Common myeloid progenitor, CD34-positive (primary cell): Measurements from ENCODE around the gene PIK3C3.
A peak's percentile ranks its signal among the peaks of the same experiment; 100 is the strongest.
"Not testable (repeated sequence)": the region's sequence is repeated elsewhere in the genome, so short reads cannot be mapped to it uniquely, and the experiment has no call there.

ENCODE experiments used
- CTCF ChIA-PET: fragments of 350-600 bp; sonication (Branson Sonifier 250); formaldehyde crosslinking; loops from one replicate; lab custom pipeline; 2021; ENCODE audit warnings: antibody characterized with exemption; lab: Charles Lee
- POLR2A ChIA-PET: fragments of 350-600 bp; sonication (Branson Sonifier 250); formaldehyde crosslinking; loops from one replicate; lab custom pipeline; 2021; ENCODE audit warnings: antibody characterized with exemption; lab: Charles Lee
- DNase-seq, 3 donors: peaks; one replicate each; pipeline versions ENCODE4 v3.0.0 to v3.0.0-alpha.2; 2013
- H3K27ac ChIP-seq, 2 experiments: 1 replicate in 1 of 2; 2 replicates in 1 of 2; pipeline ENCODE4 v1.7.0; 2013; ENCODE audit warnings: inconsistent platforms in 2 of 2, low read length in 2 of 2, mild to moderate bottlenecking in 2 of 2, low read depth in 1 of 2, moderate library complexity in 1 of 2; ENCODE audit not compliant: severe bottlenecking in 2 of 2, insufficient read depth in 1 of 2, poor library complexity in 1 of 2
- H3K27me3 ChIP-seq, 5 experiments: replicated peaks in 2 of 5; 1 replicate in 3 of 5; 2 replicates in 2 of 5; pipeline versions ENCODE4 v1.6.1 to v1.7.0; 2013; ENCODE audit warnings: low read length in 4 of 5, mild to moderate bottlenecking in 2 of 5, moderate library complexity in 2 of 5, inconsistent platforms in 1 of 5; ENCODE audit not compliant: insufficient read depth in 5 of 5, control insufficient read depth in 4 of 5
- H3K36me3 ChIP-seq, 4 experiments: 1 replicate in 2 of 4; 2 replicates in 2 of 4; pipeline versions ENCODE4 v1.6.1 to v1.7.0; 2013; ENCODE audit warnings: low read length in 3 of 4, control low read depth in 1 of 4, mild to moderate bottlenecking in 1 of 4; ENCODE audit not compliant: control insufficient read depth in 4 of 4, insufficient read depth in 4 of 4
- H3K4me1 ChIP-seq, 4 experiments: 1 replicate in 3 of 4; 2 replicates in 1 of 4; pipeline versions ENCODE4 v1.6.1 to v1.7.1; 2013; ENCODE audit warnings: low read length in 3 of 4, mild to moderate bottlenecking in 3 of 4, control low read depth in 1 of 4, inconsistent platforms in 1 of 4, moderate library complexity in 1 of 4; ENCODE audit not compliant: control insufficient read depth in 4 of 4, insufficient read depth in 4 of 4; ENCODE audit errors: control extremely low read depth in 1 of 4
- H3K4me3 ChIP-seq, 7 experiments: 1 replicate in 4 of 7; 2 replicates in 3 of 7; pipeline versions ENCODE4 v1.5.1 to v1.7.0; 2013; ENCODE audit warnings: mild to moderate bottlenecking in 7 of 7, low read length in 6 of 7, moderate library complexity in 6 of 7, inconsistent platforms in 2 of 7, low read depth in 2 of 7, control low read depth in 1 of 7; ENCODE audit not compliant: insufficient read depth in 4 of 7, control insufficient read depth in 1 of 7; ENCODE audit errors: extremely low read depth in 1 of 7
- H3K9me3 ChIP-seq, 5 experiments: 1 replicate in 4 of 5; 2 replicates in 1 of 5; pipeline versions ENCODE4 v1.6.1 to v1.7.1; 2013; ENCODE audit warnings: low read length in 4 of 5, mild to moderate bottlenecking in 2 of 5, inconsistent platforms in 1 of 5, low read depth in 1 of 5, moderate library complexity in 1 of 5; ENCODE audit not compliant: control insufficient read depth in 4 of 5, insufficient read depth in 2 of 5; ENCODE audit errors: control extremely low read depth in 1 of 5
- WGBS: methylation state at CpG from one replicate; pipeline ENCODE4 v1.1.5; 2013; ENCODE audit not compliant: insufficient coverage; 5-methylcytosine and 5-hydroxymethylcytosine counted together

The PIK3C3 gene

DNA sequence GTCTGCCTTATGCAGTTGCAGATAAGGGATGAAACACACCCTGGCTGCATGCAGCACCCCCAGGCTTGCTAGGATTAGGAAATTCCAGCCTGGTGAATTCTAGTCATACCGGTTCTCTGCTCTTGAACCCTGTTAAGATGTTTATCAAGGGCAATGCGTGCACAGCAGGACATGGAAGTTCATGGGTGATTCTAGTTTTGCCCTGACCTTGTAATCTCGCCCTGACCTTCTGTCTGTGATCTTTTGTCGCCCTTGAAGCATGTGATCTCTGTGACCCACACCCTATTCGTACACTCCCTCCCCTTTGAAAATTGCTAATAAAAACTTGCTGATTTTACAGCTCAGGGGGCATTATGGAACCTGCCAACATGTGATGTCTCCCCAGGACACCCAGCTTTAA, 157.1 kb downstream of the PIK3C3 start:
- H3K27ac ChIP-seq, H3K36me3 ChIP-seq, H3K9me3 ChIP-seq, DNase-seq, H3K27me3 ChIP-seq, POLR2A ChIA-PET, H3K4me3 ChIP-seq: not testable (repeated sequence)
- peaks cover 4 to 11% (median 10%) of the 10 kb centered on the region in 4 experiments for H3K4me1 ChIP-seq
- WGBS, result 97% methylated on average over 5 of the region's 5 CpGs
- CTCF ChIA-PET, result interaction anchor here (0.6 to 2.3 kb wide), 3 partner anchors 17 to 1159 kb away, joined by 3 to 7 read pairs (median 4); no protein-coding TSS in a partner anchor

DNA sequence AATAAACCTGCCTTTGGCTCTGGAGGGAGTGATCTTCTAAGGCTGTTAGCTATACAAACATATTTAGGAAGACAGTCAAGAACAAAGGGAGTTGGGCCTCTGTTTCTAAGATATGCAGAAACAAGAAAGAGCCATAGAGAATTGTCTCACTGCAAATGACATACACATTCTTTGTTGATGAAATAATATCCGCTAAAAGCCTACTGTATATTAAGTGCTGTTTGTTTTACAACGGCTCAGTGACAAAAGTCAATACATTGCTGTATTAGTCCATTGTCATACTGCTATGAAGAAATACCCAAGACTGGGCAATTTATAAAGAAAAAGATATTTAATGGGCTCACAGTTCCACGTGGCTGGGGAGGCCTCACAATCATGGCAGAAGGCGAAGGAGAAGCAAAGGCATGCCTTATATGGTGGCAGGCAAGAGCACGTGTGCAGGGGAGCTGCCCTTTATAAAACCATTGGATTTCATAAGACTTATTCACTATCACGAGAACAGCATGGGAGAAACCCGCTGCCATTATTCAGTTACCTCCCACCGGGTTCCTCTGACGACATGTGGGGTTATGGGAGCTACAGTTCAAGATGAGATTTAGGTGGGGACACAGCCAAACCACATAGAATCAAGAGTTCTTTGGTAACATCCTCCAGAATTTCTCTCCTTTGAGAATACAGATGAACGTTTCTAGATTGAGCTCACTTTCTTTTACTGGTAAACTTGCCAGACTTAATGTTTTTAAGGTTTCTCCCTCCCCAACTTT, 157.8 kb downstream of the PIK3C3 start:
- Histone ChIP-seq H3K4me3 (no peak overlapping the region), H3K27me3 (no peaks in the 10 kb centered on the region), H3K9me3 (no peaks in the 10 kb centered on the region), H3K4me1 (peaks cover 4 to 11% (median 10%) of the 10 kb centered on the region in 4 experiments), H3K27ac (no peak overlapping the region), H3K36me3 (no peaks in the 10 kb centered on the region)
- 95% methylated on average over 10 of the region's 10 CpGs for WGBS
- DNase-seq, result peak in 2 of 3 donors; percentile 9 to 11
- POLR2A ChIA-PET, result no interaction called here
- CTCF ChIA-PET, result interaction anchor here (0.6 to 4.5 kb wide), 8 partner anchors 17 to 1474 kb away, joined by 3 to 50 read pairs (median 4); no protein-coding TSS in a partner anchor

DNA sequence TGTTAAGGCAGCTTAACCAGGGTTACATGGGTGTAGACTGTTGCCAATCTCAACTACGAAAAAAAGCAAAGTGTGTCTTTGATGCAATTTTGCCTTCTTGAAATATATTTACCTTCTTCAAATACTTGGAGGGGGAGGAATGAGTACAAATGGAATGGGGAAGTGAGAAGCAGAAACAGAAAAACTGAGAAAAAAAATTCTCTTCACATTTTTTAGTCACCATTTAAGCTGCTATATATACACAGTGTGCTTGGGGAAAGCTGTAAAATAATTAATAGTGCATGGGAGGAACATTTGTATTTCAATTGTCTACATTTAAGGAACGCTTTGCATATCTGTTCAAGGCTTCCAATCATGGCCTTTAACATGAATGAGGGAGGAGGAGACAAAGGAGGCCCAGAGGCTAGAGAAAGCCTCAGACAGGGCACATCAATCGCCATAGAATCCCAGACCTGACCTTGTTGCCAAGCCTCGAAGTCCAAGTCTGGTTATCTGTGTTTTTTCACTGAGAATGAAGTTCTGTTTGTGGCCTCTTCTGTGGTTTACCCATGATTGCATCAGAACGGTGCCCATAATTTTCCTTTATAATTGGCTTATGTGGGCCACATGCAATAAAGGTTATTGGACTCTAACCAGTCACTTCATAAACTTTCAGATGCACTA, 158.6 kb downstream of the PIK3C3 start:
- peak; percentile 45 to 76 (median 72) for DNase-seq
- H3K36me3 ChIP-seq, result no peaks in the 10 kb centered on the region
- peak overlapping the region; percentile 40 to 44 for H3K27ac ChIP-seq
- WGBS, result 33% methylated on average over 3 of the region's 5 CpGs
- peaks cover 4 to 11% (median 10%) of the 10 kb centered on the region in 4 experiments for H3K4me1 ChIP-seq
- ChIA-PET CTCF (interaction anchor here (0.6 to 4.5 kb wide), 19 partner anchors 8 to 1481 kb away, joined by 3 to 50 read pairs (median 4); no protein-coding TSS in a partner anchor), POLR2A (no interaction called here)
- H3K4me3 ChIP-seq, result no peak overlapping the region
- H3K9me3 ChIP-seq, result no peaks in the 10 kb centered on the region
- no peaks in the 10 kb centered on the region for H3K27me3 ChIP-seq

DNA sequence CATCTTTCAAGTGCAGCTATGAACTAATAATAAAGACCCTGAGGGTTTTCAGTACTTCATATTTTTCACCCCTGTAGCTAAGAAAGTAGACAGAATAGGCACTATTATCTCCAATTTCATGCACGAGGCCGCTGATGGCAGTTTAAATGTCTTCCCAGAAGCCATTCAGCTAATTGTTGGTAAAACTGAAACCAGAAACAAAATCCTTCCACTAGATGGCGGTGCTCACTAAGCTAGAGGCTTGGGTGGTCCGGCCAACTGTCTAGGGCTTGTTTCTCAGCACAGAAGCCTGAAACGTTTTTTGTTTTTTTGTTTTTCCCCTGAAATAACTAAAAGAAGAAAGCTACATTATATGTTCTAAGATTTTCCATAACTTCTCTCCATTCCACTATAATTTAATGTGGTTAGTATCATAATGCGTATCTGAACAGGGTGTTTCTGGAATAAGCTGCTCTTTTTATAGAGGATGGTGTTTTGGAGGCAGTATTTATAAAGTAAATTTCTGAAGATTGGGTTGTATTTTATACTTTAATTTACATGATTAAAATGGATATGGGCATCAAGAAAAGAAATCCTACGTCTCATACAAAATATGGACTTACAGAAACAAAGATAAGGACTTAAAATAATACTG, 159.4 kb downstream of the PIK3C3 start:
- Histone ChIP-seq H3K27me3 (no peaks in the 10 kb centered on the region), H3K4me1 (peaks cover 4 to 11% (median 10%) of the 10 kb centered on the region in 4 experiments), H3K9me3 (no peaks in the 10 kb centered on the region), H3K27ac (peak overlapping the region; percentile 11 to 44), H3K4me3 (peak overlapping the region in 1 of 7 experiments; percentile 59), H3K36me3 (no peaks in the 10 kb centered on the region)
- POLR2A ChIA-PET, result no interaction called here
- DNase-seq, result peak; percentile 77 to 90 (median 88)
- WGBS, result 5% methylated on average over 3 of the region's 7 CpGs
- CTCF ChIA-PET, result interaction anchor here (0.7 to 4.5 kb wide), 18 partner anchors 9 to 1481 kb away, joined by 3 to 50 read pairs (median 4); no protein-coding TSS in a partner anchor

DNA sequence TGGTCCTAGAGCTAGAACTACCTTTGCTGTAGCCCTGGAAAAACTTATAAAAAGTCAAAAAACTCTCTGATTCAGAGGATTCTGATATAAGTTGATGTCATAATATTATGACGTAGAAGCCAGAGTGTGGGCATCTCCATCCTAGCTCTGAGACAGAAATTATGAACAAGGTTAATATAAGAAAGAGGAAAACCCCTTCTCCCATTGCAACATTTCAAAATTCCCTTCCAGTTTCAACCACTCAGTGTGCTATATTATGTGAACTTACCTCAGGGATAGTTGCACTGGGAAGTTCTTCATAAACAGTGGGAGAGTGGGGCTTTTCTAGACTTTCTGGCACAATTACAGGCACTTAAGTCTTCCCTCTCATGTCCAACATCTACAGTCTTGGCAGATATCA, 171.6 kb downstream of the PIK3C3 start:
- ChIA-PET CTCF (interaction anchor here (2.1 kb wide), 1 partner anchor 12 kb away, joined by 10 read pairs; no protein-coding TSS in a partner anchor), POLR2A (no interaction called here)
- DNase-seq, result no peak
- Histone ChIP-seq H3K4me1 (no peaks in the 10 kb centered on the region), H3K27me3 (peaks cover 0 to 3% (median 0%) of the 10 kb centered on the region in 5 experiments), H3K4me3 (no peak overlapping the region), H3K27ac (no peak overlapping the region), H3K9me3 (no peaks in the 10 kb centered on the region), H3K36me3 (no peaks in the 10 kb centered on the region)
- WGBS, result no CpG with 5 or more reads among the region's 1 CpG

DNA sequence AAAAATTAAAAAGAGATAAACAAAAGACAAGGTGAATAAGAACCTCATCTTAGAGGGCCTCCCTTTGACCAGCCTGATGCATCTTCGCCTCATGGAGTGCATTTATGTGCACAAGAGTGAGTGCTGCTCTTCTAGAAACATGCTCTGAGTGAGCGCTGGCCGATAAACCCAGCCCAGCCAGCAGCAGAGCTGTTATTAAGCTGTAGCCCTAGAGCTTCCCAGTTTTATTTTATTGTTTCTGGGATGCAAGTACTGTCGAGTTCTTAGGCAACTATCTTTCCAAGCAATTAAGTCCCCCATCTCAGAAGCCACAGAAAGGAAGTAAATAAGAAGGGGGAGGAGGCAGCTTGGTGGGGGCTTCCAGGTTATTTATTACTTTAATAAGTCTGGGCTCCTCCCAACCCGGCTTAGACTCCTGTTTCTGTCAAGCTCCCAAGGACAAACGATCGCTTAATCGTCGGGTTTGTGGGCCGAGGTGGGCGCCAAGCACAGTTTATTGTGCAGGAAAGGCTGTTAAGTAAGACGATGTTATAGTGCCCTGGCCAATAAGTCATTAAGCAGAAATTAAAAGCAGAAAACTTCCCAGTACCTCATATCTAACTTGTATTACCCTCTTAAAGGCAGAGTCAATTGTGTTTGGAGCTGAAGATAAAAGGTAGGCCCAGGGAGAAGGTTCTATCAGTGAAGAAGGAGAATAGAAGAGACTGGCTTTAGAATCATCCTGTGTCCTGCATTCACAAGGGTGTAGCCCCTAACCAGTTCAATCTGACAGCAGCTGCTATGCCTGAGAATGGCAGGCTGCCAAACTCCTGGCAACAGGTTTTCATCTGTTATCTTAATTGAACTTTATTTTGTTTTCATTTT, 176.3 kb downstream of the PIK3C3 start:
- H3K4me1 ChIP-seq, result no peaks in the 10 kb centered on the region
- ChIA-PET POLR2A (no interaction called here), CTCF (no interaction called here)
- H3K4me3 ChIP-seq, result no peak overlapping the region
- no peak for DNase-seq
- H3K27ac ChIP-seq, result no peak overlapping the region
- no peaks in the 10 kb centered on the region for H3K27me3 ChIP-seq
- H3K36me3 ChIP-seq, result no peaks in the 10 kb centered on the region
- 96% methylated on average over 5 of the region's 12 CpGs for WGBS
- no peaks in the 10 kb centered on the region for H3K9me3 ChIP-seq
